Activated T-helper 2 cell treated with anti-CD3 and anti-CD28 coated beads, Interferon-gamma antibody, Interleukin-2, Interleukin-4, amounts not matched to agents 10 μg/mL and 5 μg/mL and 100 μg/mL, durations not matched to agents 14 hours and 24 hours and 36 hours (primary cell): ENCODE results near the gene NPAS3. TPM values are rescaled to one million over a fixed set of nuclear protein-coding genes. Genes with fewer than 3 reads are reported as not detected.

Experiments used
- DNase-seq: peaks from one replicate; pipeline ENCODE4 v3.0.0; 2021; ENCODE audit warnings: low spot score
- H3K27ac Mint-ChIP-seq: one replicate; pipeline ENCODE4 v1.8.0; 2021; ENCODE audit warnings: mixed read lengths
- H3K27me3 Mint-ChIP-seq: one replicate; pipeline ENCODE4 v1.8.0; 2021; ENCODE audit warnings: low read depth, mixed read lengths
- H3K36me3 Mint-ChIP-seq: one replicate; pipeline ENCODE4 v1.8.0; 2021; ENCODE audit warnings: low read depth, mixed read lengths
- H3K4me1 Mint-ChIP-seq: one replicate; pipeline ENCODE4 v1.8.0; 2021; ENCODE audit warnings: low read depth, mixed read lengths
- H3K4me3 Mint-ChIP-seq: one replicate; pipeline ENCODE4 v1.8.0; 2021; ENCODE audit warnings: low read depth, mild to moderate bottlenecking, moderate library complexity, mixed read lengths
- H3K9me3 Mint-ChIP-seq: one replicate; pipeline ENCODE4 v1.8.0; 2021; ENCODE audit warnings: mixed read lengths
- intact Hi-C: fragments of 100-400 bp; cut with micrococcal nuclease; formaldehyde crosslinking; loops from one replicate; pipeline ENCODE4 v1.15.1; 2023
- total RNA-seq: library from RNA; stranded (reverse); gene quantifications from 2 replicates; pipeline ENCODE4 v1.2.3, GENCODE V29; 2022

NPAS3 gene
- total RNA-seq, 1 donor from 2014 or later = not detected

DNA sequence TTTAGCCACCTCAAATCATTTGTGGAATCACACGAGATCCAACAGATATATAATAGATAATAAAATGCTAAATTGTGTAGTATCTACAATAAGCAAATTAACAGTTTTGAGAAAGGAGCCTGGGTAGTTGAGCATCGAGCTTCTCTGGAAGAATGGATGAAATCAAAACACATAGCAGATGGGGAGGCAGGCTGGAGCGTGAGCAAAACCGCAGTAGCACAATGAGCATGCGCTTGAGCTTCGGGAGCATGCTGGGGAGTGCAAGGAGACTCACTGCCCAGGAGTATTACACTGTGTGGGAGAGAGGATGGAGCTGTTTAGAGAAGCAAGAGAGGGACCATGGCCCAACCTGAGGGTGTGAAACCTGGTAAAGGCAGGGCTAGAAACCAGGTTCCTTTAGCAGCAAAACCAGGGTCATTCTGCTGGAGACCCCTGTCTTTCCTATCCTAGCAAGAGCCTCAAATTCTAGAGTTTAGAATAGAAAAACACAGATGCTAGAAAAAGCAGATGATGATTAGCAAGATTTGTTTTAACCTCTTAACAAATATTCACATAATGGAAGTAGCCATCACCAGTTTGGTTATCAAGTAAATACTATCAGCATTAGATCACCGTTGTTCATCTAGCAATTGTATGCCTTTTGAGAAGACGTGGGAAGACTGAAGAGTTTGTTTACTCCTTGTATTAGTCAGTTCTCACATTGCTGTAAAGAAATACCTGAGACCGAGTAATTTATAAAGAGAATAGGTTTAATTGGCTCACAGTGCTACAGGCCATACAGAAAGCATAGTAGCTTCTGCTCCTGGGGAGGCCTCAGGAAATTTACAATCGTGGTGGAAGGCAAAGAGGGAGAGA lies 527.4 kb downstream of the NPAS3 start:
- no peak for DNase-seq
- H3K27me3 Mint-ChIP-seq = no peaks in the 10 kb centered on the region
- no peak overlapping the region for H3K27ac Mint-ChIP-seq
- no peaks in the 10 kb centered on the region for H3K36me3 Mint-ChIP-seq
- H3K4me3 Mint-ChIP-seq = no peak overlapping the region
- no peaks in the 10 kb centered on the region for H3K4me1 Mint-ChIP-seq
- intact Hi-C loops = no loop called here
- H3K9me3 Mint-ChIP-seq = no peaks in the 10 kb centered on the region

DNA sequence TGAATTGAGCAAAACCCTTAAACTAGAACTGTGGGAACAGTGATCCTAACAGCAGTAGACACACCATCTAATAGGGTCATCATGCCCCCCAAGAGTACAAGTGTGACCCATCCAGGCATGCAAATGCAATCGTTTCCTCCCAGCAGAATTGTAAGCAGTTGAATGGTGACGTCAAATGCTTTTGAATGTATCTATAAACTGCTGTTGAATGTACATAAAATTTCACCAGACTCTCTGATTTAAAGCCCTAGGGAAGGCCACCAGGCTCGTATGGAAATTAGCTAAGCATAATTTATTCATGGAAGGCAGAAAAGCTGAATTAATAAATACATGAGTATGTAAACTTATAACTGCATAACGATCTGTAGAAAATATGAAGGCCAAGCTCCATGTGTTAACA lies 529.3 kb downstream of the NPAS3 start:
- intact Hi-C loops = no loop called here
- no peaks in the 10 kb centered on the region for H3K9me3 Mint-ChIP-seq
- no peaks in the 10 kb centered on the region for H3K4me1 Mint-ChIP-seq
- no peaks in the 10 kb centered on the region for H3K27me3 Mint-ChIP-seq
- DNase-seq = no peak
- H3K4me3 Mint-ChIP-seq = no peak overlapping the region
- H3K27ac Mint-ChIP-seq = no peak overlapping the region
- no peaks in the 10 kb centered on the region for H3K36me3 Mint-ChIP-seq

DNA sequence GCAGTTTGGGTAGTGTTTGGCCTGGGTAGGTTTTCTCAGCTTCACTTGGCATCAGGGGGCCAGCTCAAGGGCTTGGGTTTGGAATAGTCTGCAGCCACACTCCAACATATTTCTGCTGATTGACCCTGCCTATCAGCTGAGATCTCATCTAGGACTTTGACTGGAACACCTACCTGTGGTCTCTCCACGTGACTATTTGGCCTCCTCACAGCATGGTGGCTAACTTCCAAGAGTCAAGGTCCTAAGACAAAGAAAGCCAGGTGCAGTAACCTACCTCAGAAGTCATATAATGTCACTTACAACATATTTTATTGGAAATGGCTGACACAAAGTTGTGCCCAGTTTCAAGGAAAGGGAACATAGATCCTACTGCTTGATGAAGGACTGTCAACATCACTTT lies 531.2 kb downstream of the NPAS3 start:
- H3K4me1 Mint-ChIP-seq = no peaks in the 10 kb centered on the region
- H3K9me3 Mint-ChIP-seq = no peaks in the 10 kb centered on the region
- intact Hi-C loops = no loop called here
- no peak overlapping the region for H3K4me3 Mint-ChIP-seq
- no peaks in the 10 kb centered on the region for H3K27me3 Mint-ChIP-seq
- no peaks in the 10 kb centered on the region for H3K36me3 Mint-ChIP-seq
- no peak overlapping the region for H3K27ac Mint-ChIP-seq
- no peak for DNase-seq

DNA sequence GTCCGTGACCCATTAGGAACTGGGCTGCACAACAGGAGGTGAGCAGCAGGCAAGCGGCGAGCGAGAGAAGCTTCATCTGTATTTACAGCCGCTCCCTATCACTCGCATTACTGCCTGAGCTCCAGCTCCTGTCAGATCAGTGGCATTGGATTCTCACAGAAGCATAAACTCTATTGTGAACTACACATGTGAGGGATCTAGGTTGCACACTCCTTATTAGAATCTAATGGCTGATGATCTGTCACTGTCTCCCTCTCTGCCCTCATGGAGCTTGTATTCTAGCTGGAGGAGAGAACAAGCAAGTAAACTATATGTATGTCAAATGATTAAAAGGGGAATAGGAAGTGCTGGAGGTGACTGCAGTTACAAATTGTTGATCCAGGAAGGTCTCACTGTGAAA lies 533.1 kb downstream of the NPAS3 start:
- H3K36me3 Mint-ChIP-seq = no peaks in the 10 kb centered on the region
- no peak for DNase-seq
- intact Hi-C loops = no loop called here
- H3K4me3 Mint-ChIP-seq = no peak overlapping the region
- no peaks in the 10 kb centered on the region for H3K4me1 Mint-ChIP-seq
- H3K9me3 Mint-ChIP-seq = no peaks in the 10 kb centered on the region
- no peaks in the 10 kb centered on the region for H3K27me3 Mint-ChIP-seq
- H3K27ac Mint-ChIP-seq = no peak overlapping the region

DNA sequence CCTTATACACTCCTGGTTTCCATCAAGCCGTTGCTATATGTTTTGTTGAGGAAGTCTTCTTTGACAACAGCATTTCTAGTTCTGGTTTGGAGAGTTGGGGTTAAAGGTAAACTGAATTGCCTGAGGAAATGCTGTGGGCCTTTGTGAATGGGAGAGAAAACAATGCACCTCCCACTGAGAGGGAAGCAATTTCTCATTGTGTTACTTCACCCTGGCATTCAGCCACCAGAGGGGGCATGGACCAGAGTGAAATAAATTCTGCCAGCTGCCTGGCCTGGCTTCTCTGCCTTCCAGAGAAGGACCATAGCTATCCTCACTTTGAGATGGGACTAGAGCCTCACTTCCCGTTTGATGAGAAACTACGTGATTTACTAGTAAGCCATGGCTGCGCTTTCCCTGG lies 536.9 kb downstream of the NPAS3 start:
- Mint-ChIP-seq H3K9me3 (no peaks in the 10 kb centered on the region), H3K4me3 (no peak overlapping the region), H3K27me3 (peaks cover 5% of the 10 kb centered on the region), H3K36me3 (no peaks in the 10 kb centered on the region), H3K4me1 (no peaks in the 10 kb centered on the region), H3K27ac (no peak overlapping the region)
- no peak for DNase-seq
- intact Hi-C loops = loop anchor here (5.0 kb wide), 1 partner anchor 317 kb away; no protein-coding TSS in a partner anchor

DNA sequence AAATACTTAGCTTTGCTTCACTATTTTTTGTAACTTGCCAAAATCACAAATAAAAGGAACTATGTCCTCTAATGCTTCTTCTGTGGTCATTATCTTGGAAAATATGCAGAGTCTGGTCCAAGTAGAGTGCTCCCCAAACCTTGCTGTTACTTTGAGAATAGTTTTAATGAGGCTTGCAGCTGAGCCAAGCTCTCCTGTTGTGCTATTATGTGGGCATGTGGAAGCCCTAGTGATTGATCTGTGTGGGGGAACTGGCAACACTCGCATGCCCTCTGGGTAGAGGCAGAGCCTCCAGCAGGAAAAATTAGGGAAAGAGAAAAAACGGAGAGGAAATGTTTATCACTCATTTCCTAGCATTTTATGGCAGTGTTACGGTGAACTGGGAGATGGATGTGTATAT lies 539.1 kb downstream of the NPAS3 start:
- no peak overlapping the region for H3K4me3 Mint-ChIP-seq
- intact Hi-C loops = loop anchor here (5.0 kb wide), 1 partner anchor 315 kb away; no protein-coding TSS in a partner anchor
- H3K36me3 Mint-ChIP-seq = no peaks in the 10 kb centered on the region
- H3K27me3 Mint-ChIP-seq = peaks cover 9% of the 10 kb centered on the region
- no peak for DNase-seq
- no peaks in the 10 kb centered on the region for H3K9me3 Mint-ChIP-seq
- no peak overlapping the region for H3K27ac Mint-ChIP-seq
- H3K4me1 Mint-ChIP-seq = no peaks in the 10 kb centered on the region

DNA sequence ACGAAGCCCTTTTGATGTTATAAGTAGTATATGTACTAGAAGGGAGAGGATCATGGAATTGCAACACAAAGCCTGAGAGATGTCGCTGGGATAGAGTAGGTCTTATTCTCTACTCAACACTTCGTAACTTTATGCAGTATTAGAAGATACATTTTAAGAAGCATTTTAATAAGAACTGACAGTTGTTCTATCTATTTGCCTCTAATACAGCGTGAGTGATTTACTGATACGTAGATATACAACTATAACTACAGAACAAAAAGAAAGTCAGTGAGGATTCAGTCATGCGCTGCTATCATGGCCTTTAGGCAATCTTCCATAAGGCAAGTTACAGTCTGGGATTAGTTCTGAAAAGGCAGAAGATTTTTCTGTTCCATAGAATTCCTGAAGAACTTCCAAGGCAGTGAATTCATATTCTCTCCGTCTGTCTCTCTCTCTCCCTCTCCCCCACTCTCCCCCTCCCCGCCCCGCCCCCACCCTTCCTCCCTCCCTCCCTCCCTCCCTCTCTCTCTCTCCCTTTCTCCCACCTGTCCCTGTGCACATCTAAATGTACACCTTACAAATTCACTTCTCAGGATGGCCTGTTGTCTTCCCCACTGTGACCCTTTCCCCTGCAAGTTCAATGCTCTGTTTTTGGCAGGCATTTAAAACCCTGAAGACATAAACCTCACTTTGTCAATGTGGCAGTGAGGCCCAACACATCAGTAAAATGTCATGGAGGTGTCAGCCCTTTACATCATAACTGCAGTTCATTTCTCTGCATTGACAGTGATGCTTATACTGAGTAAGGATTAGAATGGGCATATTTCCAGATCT lies 541.6 kb downstream of the NPAS3 start:
- peaks cover 9% of the 10 kb centered on the region for H3K27me3 Mint-ChIP-seq
- DNase-seq = no peak
- H3K36me3 Mint-ChIP-seq = no peaks in the 10 kb centered on the region
- H3K4me3 Mint-ChIP-seq = no peak overlapping the region
- H3K27ac Mint-ChIP-seq = no peak overlapping the region
- H3K4me1 Mint-ChIP-seq = peaks cover 5% of the 10 kb centered on the region
- H3K9me3 Mint-ChIP-seq = no peaks in the 10 kb centered on the region
- intact Hi-C loops = no loop called here

DNA sequence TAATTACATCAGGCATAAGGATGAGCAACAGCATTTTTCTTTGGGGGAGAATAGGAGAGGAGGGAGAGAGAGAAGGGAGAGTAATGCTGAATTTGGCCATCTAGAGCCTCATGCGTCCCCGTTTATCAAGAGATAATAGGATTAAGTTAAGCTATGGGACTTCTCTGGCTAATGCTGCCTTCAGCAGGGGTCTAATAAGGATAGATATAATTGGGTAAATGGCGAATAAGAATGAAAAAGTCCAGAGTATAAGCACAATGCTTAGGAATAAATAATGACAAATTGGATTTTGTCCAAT lies 542.2 kb downstream of the NPAS3 start:
- intact Hi-C loops = no loop called here
- Mint-ChIP-seq H3K27ac (no peak overlapping the region), H3K9me3 (no peaks in the 10 kb centered on the region), H3K27me3 (peaks cover 9% of the 10 kb centered on the region), H3K36me3 (no peaks in the 10 kb centered on the region), H3K4me1 (peaks cover 5% of the 10 kb centered on the region), H3K4me3 (no peak overlapping the region)
- no peak for DNase-seq

DNA sequence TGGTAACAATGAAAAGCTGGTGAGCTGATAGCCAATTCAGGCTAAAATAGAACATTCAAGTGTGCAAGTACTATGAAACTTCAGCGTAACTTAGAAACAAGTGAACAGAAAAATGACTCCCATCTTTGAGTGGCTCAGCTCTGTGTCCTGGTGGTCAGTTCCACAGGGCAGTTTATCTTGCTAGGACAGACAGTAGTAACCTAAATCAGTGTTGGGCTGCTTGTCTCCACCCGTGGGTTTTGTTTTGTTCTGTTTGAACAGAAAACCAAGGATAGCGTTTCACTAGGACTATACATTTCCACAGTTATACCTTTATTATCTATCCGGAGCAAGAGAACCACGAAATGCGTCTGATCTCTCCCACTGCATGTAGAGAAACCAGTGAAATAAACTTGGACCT lies 544.4 kb downstream of the NPAS3 start:
- Mint-ChIP-seq H3K4me3 (no peak overlapping the region), H3K9me3 (no peaks in the 10 kb centered on the region), H3K27ac (no peak overlapping the region), H3K36me3 (no peaks in the 10 kb centered on the region), H3K27me3 (peaks cover 7% of the 10 kb centered on the region), H3K4me1 (peaks cover 5% of the 10 kb centered on the region)
- no peak for DNase-seq
- intact Hi-C loops = no loop called here

DNA sequence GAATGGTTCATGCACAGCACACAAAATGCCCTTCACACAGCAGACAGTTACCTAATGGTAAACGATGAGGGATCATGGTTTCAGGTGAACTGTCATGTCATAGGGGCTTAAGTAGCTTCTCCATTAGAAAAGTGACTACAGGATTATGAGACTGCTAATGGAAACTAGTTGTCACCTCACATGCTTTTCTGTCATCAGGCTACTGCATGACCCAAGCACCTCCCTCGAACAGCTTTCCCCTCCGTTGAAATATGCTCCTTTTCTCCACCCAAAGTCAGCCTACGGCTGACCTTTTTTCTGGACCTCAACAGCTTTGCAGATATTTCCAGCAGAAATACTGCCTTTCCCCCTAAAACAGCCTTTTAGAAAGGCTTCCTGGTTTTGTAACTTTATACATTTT lies 544.9 kb downstream of the NPAS3 start:
- no peak for DNase-seq
- Mint-ChIP-seq H3K27me3 (peaks cover 7% of the 10 kb centered on the region), H3K4me3 (no peak overlapping the region), H3K27ac (no peak overlapping the region), H3K36me3 (no peaks in the 10 kb centered on the region), H3K4me1 (peaks cover 5% of the 10 kb centered on the region), H3K9me3 (no peaks in the 10 kb centered on the region)
- intact Hi-C loops = no loop called here

DNA sequence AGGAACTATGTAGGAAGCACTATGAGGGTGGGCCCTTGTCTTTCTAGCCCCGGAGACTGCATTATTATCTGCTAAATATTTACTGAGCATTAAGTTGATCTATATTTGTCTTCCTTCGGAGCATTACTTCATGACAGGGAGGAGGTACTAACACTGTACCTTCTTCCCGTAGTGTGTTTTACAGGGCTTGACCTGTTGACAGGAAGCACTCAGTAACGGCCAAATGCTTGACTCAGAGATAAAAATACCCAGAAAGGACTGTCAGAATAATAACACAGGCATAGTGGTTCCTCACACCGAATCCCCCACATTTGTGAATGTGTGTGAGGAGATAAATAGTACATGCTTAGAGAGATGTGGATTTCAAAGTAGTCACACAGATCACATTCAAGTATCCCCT lies 545.6 kb downstream of the NPAS3 start:
- H3K36me3 Mint-ChIP-seq = no peaks in the 10 kb centered on the region
- intact Hi-C loops = no loop called here
- H3K27me3 Mint-ChIP-seq = peaks cover 7% of the 10 kb centered on the region
- H3K4me1 Mint-ChIP-seq = peaks cover 5% of the 10 kb centered on the region
- no peak overlapping the region for H3K4me3 Mint-ChIP-seq
- no peaks in the 10 kb centered on the region for H3K9me3 Mint-ChIP-seq
- no peak for DNase-seq
- H3K27ac Mint-ChIP-seq = no peak overlapping the region

DNA sequence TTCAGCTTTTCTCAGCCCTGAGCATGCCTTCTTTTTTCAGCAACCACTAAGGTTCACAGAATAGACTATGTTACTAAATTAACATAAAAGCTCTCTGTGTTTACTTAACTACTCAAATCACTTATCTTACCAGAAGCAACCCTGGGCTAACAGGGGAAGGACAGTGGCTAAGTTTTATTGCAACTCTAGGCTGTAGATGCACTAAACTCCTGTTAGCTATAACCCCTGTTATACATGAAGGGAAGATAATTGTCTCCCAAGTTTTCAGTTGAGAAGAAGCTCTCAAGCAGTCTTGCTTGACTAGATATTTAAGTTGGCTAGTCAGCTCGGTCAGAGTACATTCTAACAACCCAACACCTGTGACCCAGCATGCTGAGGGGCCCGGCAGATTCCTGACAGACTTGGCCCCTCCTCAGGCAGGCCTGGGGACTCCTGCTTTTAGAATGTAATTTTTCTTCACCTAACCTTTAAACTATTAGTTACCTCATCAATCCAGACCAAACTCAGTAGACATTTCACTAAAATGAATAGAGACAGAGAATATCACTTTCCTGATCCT lies 547.7 kb downstream of the NPAS3 start:
- Mint-ChIP-seq H3K9me3 (no peaks in the 10 kb centered on the region), H3K4me3 (no peak overlapping the region), H3K27ac (no peak overlapping the region), H3K4me1 (peaks cover 5% of the 10 kb centered on the region), H3K36me3 (no peaks in the 10 kb centered on the region), H3K27me3 (peaks cover 3% of the 10 kb centered on the region)
- DNase-seq = no peak
- intact Hi-C loops = no loop called here

DNA sequence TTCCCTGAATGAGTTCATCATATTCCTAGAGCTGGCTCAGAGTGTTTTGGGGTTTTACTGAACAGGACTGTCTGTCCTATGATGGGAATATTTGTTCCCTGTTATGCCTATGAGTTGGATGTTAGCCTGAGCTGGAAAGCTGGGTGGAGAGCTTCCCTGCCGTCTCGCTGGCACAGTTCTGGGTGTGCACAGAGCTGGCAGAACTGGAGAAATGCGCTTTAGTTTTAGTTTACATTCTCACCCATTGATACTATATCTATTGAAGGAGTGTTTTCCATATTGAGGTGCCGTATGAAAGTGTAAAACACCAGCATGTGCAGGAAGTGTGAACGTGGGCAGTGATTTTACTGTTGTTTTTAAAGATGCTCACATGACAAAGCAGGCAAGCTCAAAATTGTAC lies 549.9 kb downstream of the NPAS3 start:
- no peak overlapping the region for H3K4me3 Mint-ChIP-seq

More for the DNA sequence above, 549.9 kb downstream of the NPAS3 start:
- no peak for DNase-seq
- Mint-ChIP-seq H3K9me3 (no peaks in the 10 kb centered on the region), H3K4me1 (peaks cover 5% of the 10 kb centered on the region), H3K36me3 (no peaks in the 10 kb centered on the region), H3K27ac (no peak overlapping the region), H3K27me3 (no peaks in the 10 kb centered on the region)
- intact Hi-C loops = no loop called here
